ENCODE data around the gene C19orf67. TPM values are rescaled to one million over a fixed set of nuclear protein-coding genes. Genes with fewer than 3 reads are reported as not detected.

Gene C19orf67
- total RNA-seq, 1 experiment from 2014 or later = 0.39 TPM

DNA sequence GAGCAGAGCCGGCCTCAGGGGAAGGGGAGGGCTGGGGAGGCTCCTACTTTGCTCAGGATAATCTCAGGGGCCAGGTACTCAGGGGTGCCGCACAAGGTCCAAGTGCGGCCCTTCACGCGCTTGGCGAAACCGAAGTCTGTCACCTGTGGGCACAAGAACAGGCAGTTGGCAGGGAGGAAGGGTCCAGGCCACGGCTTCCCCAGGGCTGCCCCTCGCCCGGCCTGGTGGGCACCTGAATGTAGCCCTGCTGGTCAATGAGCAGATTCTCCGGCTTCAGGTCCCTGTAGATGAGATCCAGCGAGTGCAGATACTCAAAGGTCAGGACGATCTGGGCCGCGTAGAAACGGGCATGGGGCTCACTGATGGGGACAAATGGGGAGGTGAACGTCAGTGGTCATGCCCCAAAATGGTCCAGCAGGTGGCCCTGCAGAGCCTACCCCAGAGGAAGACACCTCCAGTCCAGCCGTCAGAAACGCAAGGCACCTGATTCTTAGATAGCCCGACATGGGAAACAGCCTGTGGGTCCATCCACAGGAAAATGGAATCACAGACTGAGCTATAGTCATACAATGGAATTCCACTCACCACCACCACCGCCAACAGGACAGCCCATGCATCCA, 12.1 kb upstream of the C19orf67 start:
- no peak overlapping the region for H2AFZ ChIP-seq (ENCODE audit: low read length)
- H3K79me2 ChIP-seq (ENCODE audit: insufficient read depth, low read length) = no peaks in the 10 kb centered on the region
- H3T11ph ChIP-seq (ENCODE audit: low read length) = no peak overlapping the region
- TF ChIP-seq, protein P1, sequence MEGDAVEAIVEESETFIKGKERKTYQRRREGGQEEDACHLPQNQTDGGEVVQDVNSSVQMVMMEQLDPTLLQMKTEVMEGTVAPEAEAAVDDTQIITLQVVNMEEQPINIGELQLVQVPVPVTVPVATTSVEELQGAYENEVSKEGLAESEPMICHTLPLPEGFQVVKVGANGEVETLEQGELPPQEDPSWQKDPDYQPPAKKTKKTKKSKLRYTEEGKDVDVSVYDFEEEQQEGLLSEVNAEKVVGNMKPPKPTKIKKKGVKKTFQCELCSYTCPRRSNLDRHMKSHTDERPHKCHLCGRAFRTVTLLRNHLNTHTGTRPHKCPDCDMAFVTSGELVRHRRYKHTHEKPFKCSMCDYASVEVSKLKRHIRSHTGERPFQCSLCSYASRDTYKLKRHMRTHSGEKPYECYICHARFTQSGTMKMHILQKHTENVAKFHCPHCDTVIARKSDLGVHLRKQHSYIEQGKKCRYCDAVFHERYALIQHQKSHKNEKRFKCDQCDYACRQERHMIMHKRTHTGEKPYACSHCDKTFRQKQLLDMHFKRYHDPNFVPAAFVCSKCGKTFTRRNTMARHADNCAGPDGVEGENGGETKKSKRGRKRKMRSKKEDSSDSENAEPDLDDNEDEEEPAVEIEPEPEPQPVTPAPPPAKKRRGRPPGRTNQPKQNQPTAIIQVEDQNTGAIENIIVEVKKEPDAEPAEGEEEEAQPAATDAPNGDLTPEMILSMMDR (conservative IDR thresholded peaks at IDR 0.05) = peak; percentile 53
- H2BK5ac ChIP-seq (ENCODE audit: insufficient read length, low read length) = no peak overlapping the region
- H3K4ac ChIP-seq (ENCODE audit: low read depth, low read length) = no peak overlapping the region
- no peak overlapping the region for H2AK5ac ChIP-seq (ENCODE audit: insufficient read length, low read length)
- no peak overlapping the region for H2BK20ac ChIP-seq (ENCODE audit: low read depth, low read length, poor library complexity, severe bottlenecking)
- H3K9me3 Mint-ChIP-seq = peaks cover 13 to 15% of the 10 kb centered on the region in 2 experiments
- no peak for DNase-seq
- no peak overlapping the region for H2BK15ac ChIP-seq (ENCODE audit: low read depth, low read length)
- no peak overlapping the region for H4K8ac ChIP-seq (replicated peaks; ENCODE audit: insufficient read length, low read depth, low read length)
- H3K56ac ChIP-seq (ENCODE audit: insufficient read length, low read depth, low read length) = no peak overlapping the region
- no peak overlapping the region for H3K23ac ChIP-seq (ENCODE audit: insufficient read length, low read depth, low read length)
- H3K4me2 ChIP-seq (ENCODE audit: insufficient read depth, insufficient read length, low read length) = no peak overlapping the region
- H3K4me1 ChIP-seq (ENCODE audit: insufficient read depth, low read length) = no peaks in the 10 kb centered on the region
- H3K36me3 Mint-ChIP-seq (ENCODE audit: insufficient read depth in 1 of 3, low read depth in 3 of 3) = peaks cover 6 to 35% (median 22%) of the 10 kb centered on the region in 3 experiments
- H3K14ac ChIP-seq (ENCODE audit: insufficient read depth, low read length) = no peak overlapping the region
- no peak overlapping the region for H3K9ac ChIP-seq (ENCODE audit: extremely low read depth, insufficient read length, low read length)
- H3K4me1 Mint-ChIP-seq = no peaks in the 10 kb centered on the region
- no peaks in the 10 kb centered on the region for H3K79me1 ChIP-seq (ENCODE audit: insufficient read depth, low read depth, low read length, poor library complexity, severe bottlenecking)
- no peak overlapping the region for H3K4me3 Mint-ChIP-seq
- peaks cover 16% of the 10 kb centered on the region for H3K27me3 Mint-ChIP-seq (ENCODE audit: low read depth)
- no peaks in the 10 kb centered on the region for H3K27me3 ChIP-seq (ENCODE audit: insufficient read depth, low read length)
- no peak overlapping the region for H3K27ac Mint-ChIP-seq
- no CpG with 5 or more reads among the region's 21 CpGs for WGBS (ENCODE audit: extremely low coverage, insufficient read length, low lambda C conversion rate)
- H4K5ac ChIP-seq (ENCODE audit: insufficient read length, low read depth, low read length) = no peak overlapping the region
- H3K18ac ChIP-seq (ENCODE audit: insufficient read length, low read depth, low read length) = no peak overlapping the region
- no peaks in the 10 kb centered on the region for H4K20me1 ChIP-seq (ENCODE audit: control insufficient read depth, insufficient read depth, insufficient read length)
- no peak overlapping the region for H4K91ac ChIP-seq (ENCODE audit: insufficient read length, low read depth, low read length)
- no peaks in the 10 kb centered on the region for H3K23me2 ChIP-seq (ENCODE audit: insufficient read length, low read depth, low read length, poor library complexity, severe bottlenecking)
- peaks cover 6% of the 10 kb centered on the region for H3K9me3 ChIP-seq (ENCODE audit: control insufficient read depth, low read depth, low read length)
- H2BK120ac ChIP-seq (ENCODE audit: low read depth, low read length, poor library complexity, severe bottlenecking) = no peak overlapping the region
- H3K27ac ChIP-seq (ENCODE audit: insufficient read length, low read depth, low read length) = no peak overlapping the region
- no peak overlapping the region for H2BK12ac ChIP-seq (ENCODE audit: insufficient read length, low read depth, low read length)

Measured in H9 (cell line).